Measurements from ENCODE around the gene CRYGN. TPM values are rescaled to one million over a fixed set of nuclear protein-coding genes. Genes with fewer than 3 reads are reported as not detected.
A peak's percentile ranks its signal among the peaks of the same experiment; 100 is the strongest.

Gene CRYGN
- total RNA-seq, 2 experiments from 2014 or later: 0.25 to 0.91 TPM

- ATAC-seq (ENCODE audit: low read depth) (no peak), DNase-seq (no peak)
- Mint-ChIP-seq H3K27ac (no peak overlapping the region), H3K4me3 (no peak overlapping the region), H3K36me3 (no peaks in the 10 kb centered on the region), H3K27me3 (peaks cover 3% of the 10 kb centered on the region), H3K9me3 (no peaks in the 10 kb centered on the region), H3K4me1 (peaks cover 39% of the 10 kb centered on the region)
- POLR2A ChIA-PET: interaction anchor here (2.5 kb wide), 1 partner anchor 10 kb away, joined by 9 read pairs; the partner anchor contains the start of gene CRYGN
Measured at GRCh38 chr7:151431281-151431767, 8.6 kb downstream of the CRYGN start.

- ATAC-seq (ENCODE audit: low read depth) (no peak), DNase-seq (no peak)
- no peaks in the 10 kb centered on the region for H3K36me3 Mint-ChIP-seq
- POLR2A ChIA-PET: interaction anchor here (1.4 to 2.5 kb wide), 2 partner anchors 10 to 17 kb away, joined by 3 to 9 read pairs; partner anchors contain the start of gene CRYGN
- H3K4me1 Mint-ChIP-seq: peaks cover 39% of the 10 kb centered on the region
- H3K9me3 Mint-ChIP-seq: no peaks in the 10 kb centered on the region
- H3K27me3 Mint-ChIP-seq: peaks cover 5% of the 10 kb centered on the region
- H3K4me3 Mint-ChIP-seq: no peak overlapping the region
- H3K27ac Mint-ChIP-seq: no peak overlapping the region
Measured at GRCh38 chr7:151430391-151431205, 9.3 kb downstream of the CRYGN start.

- peaks cover 39% of the 10 kb centered on the region for H3K4me1 Mint-ChIP-seq
- H3K4me3 Mint-ChIP-seq: peak overlapping the region; percentile 60
- H3K9me3 Mint-ChIP-seq: no peaks in the 10 kb centered on the region
- peak overlapping the region; percentile 83 for H3K27ac Mint-ChIP-seq
- peaks cover 5% of the 10 kb centered on the region for H3K27me3 Mint-ChIP-seq
- H3K36me3 Mint-ChIP-seq: no peaks in the 10 kb centered on the region
- POLR2A ChIA-PET: interaction anchor here (0.6 to 2.5 kb wide), 4 partner anchors 11 to 203 kb away, joined by 3 to 9 read pairs (median 4); partner anchors contain the start of gene CRYGN
- DNase-seq (peak; percentile 65), ATAC-seq (ENCODE audit: low read depth) (peak; percentile 59)
Measured at GRCh38 chr7:151429560-151430331, 10.2 kb downstream of the CRYGN start.

- H3K36me3 Mint-ChIP-seq: no peaks in the 10 kb centered on the region
- POLR2A ChIA-PET: interaction anchor here (1.0 to 1.4 kb wide), 2 partner anchors 19 to 61 kb away, joined by 3 read pairs; no protein-coding TSS in a partner anchor
- ATAC-seq (ENCODE audit: low read depth): no peak
- H3K27me3 Mint-ChIP-seq: peaks cover 5% of the 10 kb centered on the region
- DNase-seq: no peak
- no peaks in the 10 kb centered on the region for H3K9me3 Mint-ChIP-seq
- peaks cover 39% of the 10 kb centered on the region for H3K4me1 Mint-ChIP-seq
- H3K27ac Mint-ChIP-seq: peak overlapping the region; percentile 83
- peak overlapping the region; percentile 60 for H3K4me3 Mint-ChIP-seq
Measured at GRCh38 chr7:151429237-151429559, 10.7 kb downstream of the CRYGN start.

GRCh38 chr7:151428378-151429236 lies 11.3 kb downstream of the CRYGN start:
- peaks cover 5% of the 10 kb centered on the region for H3K27me3 Mint-ChIP-seq
- no peak overlapping the region for H3K4me3 Mint-ChIP-seq
- peaks cover 39% of the 10 kb centered on the region for H3K4me1 Mint-ChIP-seq
- POLR2A ChIA-PET: interaction anchor here (1.0 kb wide), 1 partner anchor 60 kb away, joined by 3 read pairs; no protein-coding TSS in a partner anchor
- H3K9me3 Mint-ChIP-seq: no peaks in the 10 kb centered on the region
- ATAC-seq (ENCODE audit: low read depth) (no peak), DNase-seq (no peak)
- H3K36me3 Mint-ChIP-seq: no peaks in the 10 kb centered on the region
- H3K27ac Mint-ChIP-seq: peak overlapping the region; percentile 63

- Mint-ChIP-seq H3K36me3 (no peaks in the 10 kb centered on the region), H3K9me3 (no peaks in the 10 kb centered on the region), H3K4me1 (peaks cover 32% of the 10 kb centered on the region), H3K27me3 (peaks cover 7% of the 10 kb centered on the region), H3K4me3 (no peak overlapping the region), H3K27ac (peak overlapping the region; percentile 42)
- POLR2A ChIA-PET: no interaction called here
- ATAC-seq (ENCODE audit: low read depth) (no peak), DNase-seq (no peak)
Measured at GRCh38 chr7:151427705-151428377, 12.1 kb downstream of the CRYGN start.

- POLR2A ChIA-PET: no interaction called here
- peaks cover 7% of the 10 kb centered on the region for H3K27me3 Mint-ChIP-seq
- no peaks in the 10 kb centered on the region for H3K36me3 Mint-ChIP-seq
- H3K4me3 Mint-ChIP-seq: no peak overlapping the region
- H3K4me1 Mint-ChIP-seq: peaks cover 28% of the 10 kb centered on the region
- DNase-seq (no peak), ATAC-seq (ENCODE audit: low read depth) (no peak)
- no peak overlapping the region for H3K27ac Mint-ChIP-seq
- peaks cover 4% of the 10 kb centered on the region for H3K9me3 Mint-ChIP-seq
Measured at GRCh38 chr7:151426904-151427704, 12.8 kb downstream of the CRYGN start.

- Mint-ChIP-seq H3K36me3 (peaks cover 1% of the 10 kb centered on the region), H3K4me3 (no peak overlapping the region), H3K4me1 (peaks cover 28% of the 10 kb centered on the region), H3K27ac (no peak overlapping the region), H3K27me3 (peaks cover 7% of the 10 kb centered on the region), H3K9me3 (peaks cover 7% of the 10 kb centered on the region)
- ATAC-seq (ENCODE audit: low read depth) (no peak), DNase-seq (no peak)
- POLR2A ChIA-PET: no interaction called here
Measured at GRCh38 chr7:151426441-151426903, 13.5 kb downstream of the CRYGN start.

GRCh38 chr7:151425670-151426440 lies 14.1 kb downstream of the CRYGN start:
- no peak overlapping the region for H3K27ac Mint-ChIP-seq
- POLR2A ChIA-PET: interaction anchor here (0.5 kb wide), 1 partner anchor 327 kb away, joined by 3 read pairs; no protein-coding TSS in a partner anchor
- DNase-seq (no peak), ATAC-seq (ENCODE audit: low read depth) (no peak)
- H3K9me3 Mint-ChIP-seq: peaks cover 9% of the 10 kb centered on the region
- peaks cover 25% of the 10 kb centered on the region for H3K4me1 Mint-ChIP-seq
- no peak overlapping the region for H3K4me3 Mint-ChIP-seq
- H3K36me3 Mint-ChIP-seq: peaks cover 1% of the 10 kb centered on the region
- peaks cover 7% of the 10 kb centered on the region for H3K27me3 Mint-ChIP-seq

- peaks cover 13% of the 10 kb centered on the region for H3K27me3 Mint-ChIP-seq
- H3K4me1 Mint-ChIP-seq: peaks cover 17% of the 10 kb centered on the region
- no peak overlapping the region for H3K27ac Mint-ChIP-seq
- ATAC-seq (ENCODE audit: low read depth) (no peak), DNase-seq (no peak)
- no peak overlapping the region for H3K4me3 Mint-ChIP-seq
- H3K9me3 Mint-ChIP-seq: peaks cover 12% of the 10 kb centered on the region
- POLR2A ChIA-PET: no interaction called here
- H3K36me3 Mint-ChIP-seq: peaks cover 1% of the 10 kb centered on the region
Measured at GRCh38 chr7:151424799-151425198, 15.1 kb downstream of the CRYGN start.

- DNase-seq: no peak
- Mint-ChIP-seq H3K4me3 (no peak overlapping the region), H3K27ac (no peak overlapping the region), H3K36me3 (peaks cover 1% of the 10 kb centered on the region), H3K27me3 (peaks cover 13% of the 10 kb centered on the region), H3K9me3 (peaks cover 12% of the 10 kb centered on the region), H3K4me1 (peaks cover 10% of the 10 kb centered on the region)
- ATAC-seq (ENCODE audit: low read depth): no peak
- POLR2A ChIA-PET: no interaction called here
Measured at GRCh38 chr7:151423936-151424335, 16.0 kb downstream of the CRYGN start.

All from activated naive CD8-positive, alpha-beta T cell treated with anti-CD3 and anti-CD28 coated beads, Interleukin-2, amount 10 ng/mL, durations not matched to agents 7 days and 5 days (primary cell).